G401 (cell line): ENCODE measurements around the gene KCNJ6. TPM values are rescaled to one million over a fixed set of nuclear protein-coding genes. Genes with fewer than 3 reads are reported as not detected.
"Not testable (repeated sequence)": the region's sequence is repeated elsewhere in the genome, so short reads cannot be mapped to it uniquely, and the experiment has no call there.

Experiments used
- DNase-seq: peaks from one replicate; pipeline ENCODE4 v3.0.0-alpha.2; 2015; ENCODE audit warnings: low spot score
- in situ Hi-C: cut with HindIII; loops from 2 replicates; pipeline ENCODE4 v1.10.0; 2016; ENCODE audit warnings: low sequenced_read_pairs, mixed read lengths
- total RNA-seq: library from RNA; depleted of rRNA; stranded (reverse); fragments of >200 nt; shearing (Covaris generic); gene quantifications from 2 replicates; pipeline ENCODE4 v1.2.3, GENCODE V29; 2014

Gene KCNJ6
- total RNA-seq, 1 experiment from 2014 or later, result not detected

DNA sequence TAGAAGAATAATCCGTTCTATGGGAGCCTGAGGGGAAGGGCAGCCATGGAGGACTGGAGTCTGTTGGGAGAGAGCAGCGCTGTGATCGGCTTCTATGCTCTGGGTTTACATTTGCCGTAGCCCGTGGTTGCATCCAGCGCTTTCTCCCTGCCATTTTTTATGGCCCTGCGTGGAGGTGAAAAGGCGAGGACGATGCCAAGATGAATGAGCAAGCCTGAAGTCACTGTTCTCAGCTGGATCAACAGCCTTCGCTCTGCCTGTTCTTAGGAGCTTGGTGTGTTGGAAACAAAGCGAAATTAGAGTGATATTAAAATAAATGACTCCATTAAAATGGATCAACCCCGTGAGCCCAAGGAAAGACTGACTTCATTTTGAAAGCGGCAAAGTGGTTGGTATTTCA is 120.2 kb downstream of the KCNJ6 start:
- in situ Hi-C loops, result no loop called here
- no peak for DNase-seq

- in situ Hi-C loops, result no loop called here
- no peak for DNase-seq
Measured at GRCh38 chr21:37793660-37794059, 122.6 kb downstream of the KCNJ6 start.

DNA sequence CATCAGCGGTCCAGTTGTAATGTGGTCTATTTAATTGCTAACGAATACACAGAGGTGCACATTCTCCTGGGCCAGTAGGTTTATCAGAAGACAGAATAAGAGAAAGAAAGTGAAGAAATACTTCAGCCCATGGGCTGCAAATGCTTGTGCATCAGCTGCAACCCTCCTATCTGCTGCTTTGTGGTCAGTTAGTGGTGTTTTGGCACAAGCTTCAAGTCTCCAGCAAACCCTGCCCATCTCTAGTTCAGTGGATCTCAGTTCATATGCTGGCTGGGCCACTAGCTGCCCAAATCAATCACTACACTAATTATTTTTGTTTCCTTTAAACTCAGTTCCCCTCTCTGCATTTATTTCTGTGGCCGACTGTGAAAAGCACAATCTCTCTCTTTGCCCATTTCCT is 124.2 kb downstream of the KCNJ6 start:
- in situ Hi-C loops, result no loop called here
- DNase-seq, result no peak

DNA sequence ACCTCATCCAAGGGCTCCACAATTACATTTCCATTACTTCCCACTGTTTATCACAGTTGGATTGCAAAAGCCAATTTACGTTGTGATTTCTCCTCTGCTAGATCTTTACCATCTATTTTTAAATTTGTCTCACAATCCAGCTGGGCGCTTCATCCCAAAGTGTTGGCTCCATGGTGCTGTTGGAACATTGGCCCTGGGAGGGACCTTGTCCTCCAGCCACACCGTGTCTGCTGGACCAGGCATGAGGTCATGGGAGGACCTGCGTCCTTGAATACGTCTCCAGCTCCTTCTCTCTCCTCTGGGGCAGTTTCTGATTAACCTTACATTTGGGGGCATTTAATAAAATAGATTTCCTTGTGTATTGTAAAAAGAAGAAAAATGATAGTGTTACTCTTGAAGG is 125.4 kb downstream of the KCNJ6 start:
- in situ Hi-C loops, result no loop called here

GRCh38 chr21:37788503-37788902 is 127.8 kb downstream of the KCNJ6 start:
- in situ Hi-C loops, result no loop called here
- no peak for DNase-seq

More for the DNA sequence above, 125.4 kb downstream of the KCNJ6 start:
- DNase-seq, result no peak

DNA sequence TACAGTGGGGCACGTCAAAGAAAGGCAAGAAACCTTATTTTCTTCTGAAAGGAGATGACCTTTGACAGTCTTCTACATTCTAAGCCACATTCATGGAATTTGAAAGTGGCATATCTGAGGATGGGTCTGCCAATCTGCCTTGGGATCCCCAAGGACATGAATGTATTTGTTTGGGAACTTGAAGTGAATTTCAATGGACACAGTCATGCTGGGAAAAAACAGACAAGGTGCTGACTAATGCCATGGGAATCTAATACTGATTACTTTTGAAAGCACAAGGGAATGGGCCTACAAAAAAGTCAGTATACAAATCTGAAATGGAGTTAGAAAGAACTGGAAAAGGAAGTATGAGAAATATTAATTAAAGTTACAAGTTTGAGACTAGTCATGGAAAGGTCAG is 128.8 kb downstream of the KCNJ6 start:
- in situ Hi-C loops, result no loop called here
- no peak for DNase-seq

- DNase-seq, result no peak
- in situ Hi-C loops, result no loop called here
Measured at GRCh38 chr21:37784591-37785318, 131.5 kb downstream of the KCNJ6 start.

- in situ Hi-C loops, result no loop called here
- DNase-seq, result no peak
Measured at GRCh38 chr21:37783016-37783415, 133.2 kb downstream of the KCNJ6 start.

GRCh38 chr21:37780991-37781983 is 135.0 kb downstream of the KCNJ6 start:
- DNase-seq, result no peak
- in situ Hi-C loops, result no loop called here

DNA sequence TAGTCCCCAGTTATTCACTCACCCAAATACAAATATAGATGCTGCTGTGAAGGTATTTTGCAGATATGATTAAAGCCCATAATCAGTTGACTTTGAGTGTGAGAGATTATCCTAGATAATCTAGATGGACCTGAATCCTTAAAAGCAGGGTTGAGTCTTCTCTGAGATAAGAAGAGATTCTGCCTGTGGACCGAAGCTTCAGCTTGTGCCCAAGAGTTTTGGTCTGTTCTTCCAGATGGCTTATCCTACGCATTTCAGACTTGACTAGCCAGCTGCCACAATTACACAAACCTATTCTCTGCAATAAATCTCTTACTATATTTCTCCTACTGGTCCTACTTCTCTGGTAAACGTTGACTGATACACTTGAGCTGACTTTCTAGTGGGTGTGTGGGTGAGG is 145.1 kb downstream of the KCNJ6 start:
- DNase-seq, result no peak
- in situ Hi-C loops, result no loop called here

DNA sequence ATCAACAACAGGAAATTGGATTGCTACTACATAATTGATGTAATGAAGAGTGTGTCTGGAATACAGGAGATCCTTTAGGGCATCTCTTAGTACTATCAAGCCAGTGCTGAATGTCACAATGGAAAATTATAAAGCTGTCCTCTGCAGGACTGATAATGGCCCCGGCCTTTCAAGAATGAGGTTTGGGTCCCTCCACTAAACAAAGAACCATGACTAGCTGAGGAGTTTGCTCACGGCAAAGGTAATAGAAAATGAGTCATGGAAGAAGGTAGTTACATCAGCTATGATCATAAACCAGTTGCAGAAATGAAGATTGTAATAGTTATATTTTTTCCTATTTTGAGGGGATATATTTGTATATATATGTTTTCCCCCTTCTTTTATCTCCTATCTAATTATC is 145.8 kb downstream of the KCNJ6 start:
- in situ Hi-C loops, result no loop called here
- DNase-seq, result no peak

DNA sequence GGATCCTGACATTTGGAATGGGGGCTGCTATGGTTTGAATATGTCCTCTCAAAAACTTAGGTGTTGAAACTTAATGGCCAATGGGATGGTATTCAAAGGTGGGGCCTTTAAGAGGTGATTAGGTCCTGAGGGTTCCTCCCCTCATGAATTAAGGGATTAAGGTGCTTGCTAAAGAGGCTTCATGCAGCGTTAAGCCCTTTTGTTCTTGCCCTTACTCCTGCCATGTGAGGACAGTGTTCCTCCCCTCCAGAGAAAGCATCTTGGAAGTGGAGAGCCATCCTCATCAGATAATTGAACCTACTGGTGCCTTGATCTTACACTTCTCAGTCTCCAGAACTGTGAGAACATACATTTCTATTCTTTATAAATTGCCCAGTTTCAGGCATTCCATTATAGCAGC is 146.6 kb downstream of the KCNJ6 start:
- DNase-seq, result no peak
- in situ Hi-C loops, result no loop called here

DNA sequence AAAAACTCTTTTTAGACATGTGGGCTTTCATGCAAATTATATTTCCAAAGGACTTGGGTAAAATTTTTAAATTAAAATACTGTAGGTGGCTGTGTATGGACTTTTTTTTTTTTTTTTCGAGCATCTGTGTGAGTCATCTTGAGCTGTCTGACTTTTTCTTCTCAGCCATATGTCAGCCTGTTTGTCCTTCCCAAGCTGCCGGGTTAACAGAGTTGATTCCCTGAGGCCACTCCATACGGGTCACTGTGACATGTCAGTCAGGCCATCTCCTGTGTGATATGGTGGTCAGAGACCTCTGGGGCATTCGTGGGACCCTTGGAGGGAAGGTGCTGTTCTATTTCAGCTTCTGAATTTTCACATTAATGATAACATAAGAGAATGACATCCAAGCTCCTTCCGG is 148.3 kb downstream of the KCNJ6 start:
- in situ Hi-C loops, result no loop called here
- no peak for DNase-seq

- DNase-seq, result no peak
- in situ Hi-C loops, result no loop called here
Measured at GRCh38 chr21:37766129-37766528, 150.1 kb downstream of the KCNJ6 start.

DNA sequence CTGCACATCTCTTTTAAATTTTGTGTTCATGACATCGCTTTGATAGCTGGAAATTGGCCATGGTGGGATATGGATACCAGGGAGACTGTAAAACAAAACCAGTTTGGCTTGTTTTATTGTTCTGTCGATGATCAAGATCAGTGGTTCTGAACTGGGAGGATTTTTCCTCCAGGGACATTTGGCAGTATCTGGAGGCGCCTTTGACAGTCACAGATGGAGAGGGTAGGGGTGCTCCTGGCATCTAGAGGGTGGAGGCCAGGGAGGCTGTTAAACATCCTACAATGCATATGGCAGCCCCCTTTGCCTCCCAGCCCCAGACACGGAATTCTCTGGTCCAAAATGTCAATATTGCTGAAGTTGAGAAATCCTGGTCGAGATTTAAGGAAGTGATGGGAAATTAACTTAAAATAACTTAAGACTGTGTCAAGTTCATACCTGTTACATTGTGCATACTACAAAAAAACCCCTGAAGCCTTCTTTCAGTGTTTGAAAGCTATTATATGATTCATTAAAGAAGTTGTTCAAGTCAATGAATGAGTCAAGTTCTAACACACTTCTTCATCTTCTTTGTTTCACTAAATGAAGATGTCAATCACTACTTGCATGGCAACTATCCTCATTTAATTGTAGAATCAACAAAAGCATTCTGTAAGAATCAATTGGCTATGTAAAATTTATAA is 150.9 kb downstream of the KCNJ6 start:
- in situ Hi-C loops, result no loop called here
- DNase-seq, result no peak

- in situ Hi-C loops, result no loop called here
- DNase-seq, result no peak
Measured at GRCh38 chr21:37764691-37765090, 151.6 kb downstream of the KCNJ6 start.

GRCh38 chr21:37763298-37763697 is 153.0 kb downstream of the KCNJ6 start:
- DNase-seq, result no peak
- in situ Hi-C loops, result no loop called here

DNA sequence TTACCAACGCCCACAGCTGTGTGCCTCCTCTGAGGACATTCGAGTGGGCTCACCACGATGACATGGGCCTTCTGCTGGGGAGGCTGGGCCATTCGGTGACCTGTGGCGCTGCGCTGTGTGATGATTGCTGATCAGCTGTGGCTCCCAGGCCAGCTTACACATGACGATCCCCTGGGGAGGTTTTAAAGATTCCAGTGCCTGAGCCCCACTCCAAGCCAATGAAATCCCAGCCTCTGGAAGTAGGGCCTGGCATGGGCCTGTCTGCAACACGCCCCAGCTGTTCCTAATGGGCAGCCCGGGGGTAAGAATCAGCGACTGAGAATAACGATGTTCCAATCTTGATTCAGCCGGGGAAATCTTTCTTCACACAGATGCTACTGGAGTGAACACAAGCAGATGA is 153.7 kb downstream of the KCNJ6 start:
- in situ Hi-C loops, result no loop called here
- no peak for DNase-seq

DNA sequence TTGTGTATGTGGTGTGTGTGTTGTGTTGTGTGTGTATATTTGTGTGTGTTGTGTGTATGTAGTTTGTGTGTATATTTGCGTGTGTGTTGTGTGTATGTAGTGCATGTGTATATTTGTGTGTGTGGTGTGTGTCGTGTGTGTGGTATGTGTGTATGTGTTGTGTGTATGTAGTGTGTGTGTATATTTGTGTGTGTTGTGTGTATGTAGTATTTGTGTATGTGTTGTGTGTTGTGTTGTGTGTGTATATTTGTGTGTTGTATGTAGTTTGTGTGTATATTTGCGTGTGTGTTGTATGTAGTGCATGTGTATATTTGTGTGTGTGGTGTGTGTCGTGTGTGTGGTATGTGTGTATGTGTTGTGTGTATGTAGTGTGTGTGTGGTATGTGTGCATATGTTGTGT is 154.9 kb downstream of the KCNJ6 start:
- in situ Hi-C loops, DNase-seq: not testable (repeated sequence)

DNA sequence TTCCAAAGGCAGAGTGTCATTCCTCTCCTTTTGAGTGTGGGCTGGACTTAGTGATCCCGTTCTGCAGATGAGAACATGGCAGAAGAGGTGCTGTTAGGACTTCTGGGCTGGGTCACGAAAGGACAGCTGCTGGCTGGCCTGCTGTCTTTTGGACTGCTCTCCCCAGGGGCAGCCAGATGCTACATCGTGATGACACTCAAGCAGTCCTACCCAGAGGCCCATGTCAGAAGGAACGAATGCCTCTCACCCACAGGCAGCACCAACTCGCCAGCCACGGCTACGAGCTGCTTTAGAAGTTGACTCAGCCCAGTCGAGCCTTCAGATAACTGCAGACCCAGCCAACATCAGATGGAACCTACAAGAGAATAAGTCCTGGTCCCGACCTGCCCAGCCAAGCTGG is 156.5 kb downstream of the KCNJ6 start:
- no peak for DNase-seq
- in situ Hi-C loops, result no loop called here
